Activated CD8-positive, alpha-beta T cell treated with anti-CD3 and anti-CD28 coated beads, Interleukin-2, amount 10 ng/mL, durations not matched to agents 7 days and 5 days (primary cell): Measurements from ENCODE around the gene C7orf33. TPM values are rescaled to one million over a fixed set of nuclear protein-coding genes. Genes with fewer than 3 reads are reported as not detected.

Experiments
- ATAC-seq: fragments of 150-1000 bp; cut with Tn5 transposase; one replicate; pipeline ENCODE4 v1.10.0; 2021; ENCODE audit warnings: moderate library complexity
- CTCF ChIA-PET: fragments of 350-600 bp; sonication (Branson Sonifier 250); formaldehyde crosslinking; loops from one replicate; lab custom pipeline; 2021; ENCODE audit warnings: antibody characterized with exemption; lab: Charles Lee
- POLR2A ChIA-PET: fragments of 350-600 bp; sonication (Branson Sonifier 250); formaldehyde crosslinking; loops from one replicate; lab custom pipeline; 2021; ENCODE audit warnings: antibody characterized with exemption; lab: Charles Lee
- DNase-seq: peaks from one replicate; pipeline ENCODE4 v3.0.0-alpha.2; 2020
- H3K27ac Mint-ChIP-seq: one replicate; pipeline ENCODE4 v1.8.0; 2021; ENCODE audit warnings: mild to moderate bottlenecking, mixed read lengths
- H3K27me3 Mint-ChIP-seq: one replicate; pipeline ENCODE4 v1.8.0; 2021; ENCODE audit warnings: low read depth, mixed read lengths
- H3K36me3 Mint-ChIP-seq: one replicate; pipeline ENCODE4 v1.8.0; 2021; ENCODE audit warnings: low read depth, mixed read lengths
- H3K4me1 Mint-ChIP-seq: one replicate; pipeline ENCODE4 v1.8.0; 2021; ENCODE audit warnings: low read depth, mixed read lengths
- H3K4me3 Mint-ChIP-seq: one replicate; pipeline ENCODE4 v1.8.0; 2021; ENCODE audit warnings: mild to moderate bottlenecking, mixed read lengths
- H3K9me3 Mint-ChIP-seq: one replicate; pipeline ENCODE4 v1.8.0; 2022; ENCODE audit warnings: mixed read lengths; ENCODE audit not compliant: insufficient read depth
- total RNA-seq, 2 experiments: library from RNA; stranded (reverse); gene quantifications; one replicate each; pipeline ENCODE4 v1.2.3, GENCODE V29; 2021

The C7orf33 gene
- not detected for total RNA-seq

GRCh38 chr7:148590471-148590870 lies at the start of gene C7orf33:
Gene C7orf33, plus strand, starts transcription at chr7:148590766. Its CDS starts 160 bp downstream, at chr7:148590926.
- Mint-ChIP-seq H3K9me3 (no peaks in the 10 kb centered on the region), H3K4me3 (no peak within 1 kb of the TSS), H3K4me1 (peaks cover 2% of the 10 kb centered on the region), H3K27me3 (peaks cover 39% of the 10 kb centered on the region), H3K36me3 (peaks cover 2% of the 10 kb centered on the region), H3K27ac (no peak within 1 kb of the TSS)
- ChIA-PET POLR2A (no interaction called here), CTCF (no interaction called here)
- ATAC-seq (no peak), DNase-seq (no peak)

- ATAC-seq = no peak
- H3K4me1 Mint-ChIP-seq = no peaks in the 10 kb centered on the region
- CTCF ChIA-PET = no interaction called here
Measured at GRCh38 chr7:148541891-148542504, 48.6 kb upstream of the C7orf33 start.

GRCh38 chr7:148543302-148543701 lies 47.3 kb upstream of the C7orf33 start:
- DNase-seq (no peak), ATAC-seq (no peak)
- no peaks in the 10 kb centered on the region for H3K9me3 Mint-ChIP-seq
- CTCF ChIA-PET = no interaction called here
- H3K27ac Mint-ChIP-seq = no peak overlapping the region
- POLR2A ChIA-PET = no interaction called here
- H3K36me3 Mint-ChIP-seq = no peaks in the 10 kb centered on the region
- H3K27me3 Mint-ChIP-seq = peaks cover 6% of the 10 kb centered on the region
- no peaks in the 10 kb centered on the region for H3K4me1 Mint-ChIP-seq
- no peak overlapping the region for H3K4me3 Mint-ChIP-seq

More at GRCh38 chr7:148541891-148542504, 48.6 kb upstream of the C7orf33 start:
- Mint-ChIP-seq H3K9me3 (no peaks in the 10 kb centered on the region), H3K4me3 (no peak overlapping the region), H3K27me3 (peaks cover 7% of the 10 kb centered on the region), H3K36me3 (no peaks in the 10 kb centered on the region), H3K27ac (no peak overlapping the region)
- POLR2A ChIA-PET = no interaction called here
- DNase-seq = no peak

- Mint-ChIP-seq H3K27me3 (peaks cover 11% of the 10 kb centered on the region), H3K4me1 (no peaks in the 10 kb centered on the region), H3K36me3 (no peaks in the 10 kb centered on the region), H3K4me3 (no peak overlapping the region), H3K27ac (no peak overlapping the region), H3K9me3 (no peaks in the 10 kb centered on the region)
- DNase-seq = no peak
- ChIA-PET CTCF (no interaction called here), POLR2A (no interaction called here)
- ATAC-seq = no peak
Measured at GRCh38 chr7:148545172-148545571, 45.4 kb upstream of the C7orf33 start.

GRCh38 chr7:148545932-148546331 lies 44.6 kb upstream of the C7orf33 start:
- Mint-ChIP-seq H3K36me3 (no peaks in the 10 kb centered on the region), H3K27me3 (peaks cover 11% of the 10 kb centered on the region), H3K9me3 (no peaks in the 10 kb centered on the region), H3K27ac (no peak overlapping the region), H3K4me1 (no peaks in the 10 kb centered on the region), H3K4me3 (no peak overlapping the region)
- ChIA-PET CTCF (no interaction called here), POLR2A (no interaction called here)
- DNase-seq (no peak), ATAC-seq (no peak)

GRCh38 chr7:148546857-148547256 lies 43.7 kb upstream of the C7orf33 start:
- Mint-ChIP-seq H3K4me1 (peaks cover 3% of the 10 kb centered on the region), H3K27ac (no peak overlapping the region), H3K9me3 (no peaks in the 10 kb centered on the region), H3K4me3 (no peak overlapping the region), H3K27me3 (peaks cover 14% of the 10 kb centered on the region), H3K36me3 (no peaks in the 10 kb centered on the region)
- POLR2A ChIA-PET = no interaction called here
- DNase-seq (no peak), ATAC-seq (no peak)
- CTCF ChIA-PET = interaction anchor here (0.8 kb wide), 1 partner anchor 9 kb away, joined by 6 read pairs; no protein-coding TSS in a partner anchor

- ChIA-PET POLR2A (no interaction called here), CTCF (no interaction called here)
- H3K36me3 Mint-ChIP-seq = no peaks in the 10 kb centered on the region
Measured at GRCh38 chr7:148547951-148548350, 42.6 kb upstream of the C7orf33 start.

GRCh38 chr7:148553979-148554378 lies 36.6 kb upstream of the C7orf33 start:
- ChIA-PET CTCF (no interaction called here), POLR2A (no interaction called here)
- Mint-ChIP-seq H3K4me1 (peaks cover 25% of the 10 kb centered on the region), H3K27ac (no peak overlapping the region), H3K9me3 (peaks cover 3% of the 10 kb centered on the region), H3K27me3 (peaks cover 45% of the 10 kb centered on the region), H3K36me3 (no peaks in the 10 kb centered on the region), H3K4me3 (no peak overlapping the region)
- DNase-seq = no peak
- ATAC-seq = no peak

More at GRCh38 chr7:148547951-148548350, 42.6 kb upstream of the C7orf33 start:
- ATAC-seq (no peak), DNase-seq (no peak)
- peaks cover 24% of the 10 kb centered on the region for H3K27me3 Mint-ChIP-seq
- no peak overlapping the region for H3K4me3 Mint-ChIP-seq
- H3K4me1 Mint-ChIP-seq = peaks cover 3% of the 10 kb centered on the region
- H3K9me3 Mint-ChIP-seq = no peaks in the 10 kb centered on the region
- H3K27ac Mint-ChIP-seq = no peak overlapping the region

- H3K27me3 Mint-ChIP-seq = peaks cover 50% of the 10 kb centered on the region
- ATAC-seq = no peak
- no peak overlapping the region for H3K4me3 Mint-ChIP-seq
- H3K27ac Mint-ChIP-seq = no peak overlapping the region
- peaks cover 8% of the 10 kb centered on the region for H3K9me3 Mint-ChIP-seq
- peaks cover 29% of the 10 kb centered on the region for H3K4me1 Mint-ChIP-seq
- CTCF ChIA-PET = interaction anchor here (1.0 to 4.5 kb wide), 4 partner anchors 14 to 299 kb away, joined by 3 to 21 read pairs (median 4); no protein-coding TSS in a partner anchor
- POLR2A ChIA-PET = no interaction called here
- DNase-seq = no peak
- H3K36me3 Mint-ChIP-seq = no peaks in the 10 kb centered on the region
Measured at GRCh38 chr7:148556892-148557291, 33.7 kb upstream of the C7orf33 start.

- ChIA-PET CTCF (interaction anchor here (1.2 to 4.5 kb wide), 5 partner anchors 16 to 404 kb away, joined by 3 to 21 read pairs (median 4); no protein-coding TSS in a partner anchor), POLR2A (no interaction called here)
- peaks cover 35% of the 10 kb centered on the region for H3K4me1 Mint-ChIP-seq
- no peak for ATAC-seq
- no peak overlapping the region for H3K4me3 Mint-ChIP-seq
- peaks cover 8% of the 10 kb centered on the region for H3K9me3 Mint-ChIP-seq
- no peak overlapping the region for H3K27ac Mint-ChIP-seq
- DNase-seq = peak; percentile 32
- H3K36me3 Mint-ChIP-seq = peaks cover 3% of the 10 kb centered on the region
- H3K27me3 Mint-ChIP-seq = peaks cover 32% of the 10 kb centered on the region
Measured at GRCh38 chr7:148558914-148559313, 31.7 kb upstream of the C7orf33 start.

GRCh38 chr7:148561099-148561498 lies 29.5 kb upstream of the C7orf33 start:
- Mint-ChIP-seq H3K4me3 (no peak overlapping the region), H3K36me3 (peaks cover 6% of the 10 kb centered on the region), H3K4me1 (peaks cover 32% of the 10 kb centered on the region), H3K27me3 (peaks cover 22% of the 10 kb centered on the region), H3K27ac (no peak overlapping the region), H3K9me3 (peaks cover 8% of the 10 kb centered on the region)
- ChIA-PET CTCF (interaction anchor here (0.9 to 6.8 kb wide), 2 partner anchors 10 to 14 kb away, joined by 3 to 56 read pairs; no protein-coding TSS in a partner anchor), POLR2A (interaction anchor here (1.3 kb wide), 1 partner anchor 137 kb away, joined by 3 read pairs; the partner anchor contains the start of gene CUL1)
- no peak for DNase-seq
- ATAC-seq = no peak

- CTCF ChIA-PET = interaction anchor here (1.3 to 6.8 kb wide), 2 partner anchors 11 to 60 kb away, joined by 3 to 56 read pairs; no protein-coding TSS in a partner anchor
- POLR2A ChIA-PET = interaction anchor here (1.3 kb wide), 1 partner anchor 210 kb away, joined by 3 read pairs; no protein-coding TSS in a partner anchor
- Mint-ChIP-seq H3K36me3 (peaks cover 6% of the 10 kb centered on the region), H3K27me3 (peaks cover 15% of the 10 kb centered on the region), H3K27ac (peak overlapping the region; percentile 86), H3K9me3 (peaks cover 6% of the 10 kb centered on the region), H3K4me3 (peak overlapping the region; percentile 51), H3K4me1 (peaks cover 26% of the 10 kb centered on the region)
- DNase-seq (no peak), ATAC-seq (peak; percentile 12)
Measured at GRCh38 chr7:148563583-148564274, 26.8 kb upstream of the C7orf33 start.
